Lung (tissue), 12 donors: ENCODE measurements around the gene RANBP17. TPM values are rescaled to one million over a fixed set of nuclear protein-coding genes. Genes with fewer than 3 reads are reported as not detected.

Experiments used
- ATAC-seq: fragments of 200-7000 bp; cut with Tn5 transposase; one replicate; pipeline ENCODE4 v1.9.1; 2020; ENCODE audit warnings: moderate number of reproducible peaks; ENCODE audit not compliant: insufficient read depth, low FRiP score
- DNase-seq, 3 donors: peaks; one replicate each; pipeline ENCODE4 v3.0.0-alpha.2; 2013 to 2017
- H3K27ac ChIP-seq, 2 donors: one replicate each; pipeline ENCODE4 v1.5.1; 2013; ENCODE audit warnings: mild to moderate bottlenecking in 2 of 2, moderate library complexity in 2 of 2, control low read depth in 1 of 2, inconsistent platforms in 1 of 2, low read depth in 1 of 2, low read length in 1 of 2
- H3K27me3 ChIP-seq, 3 donors: one replicate each; pipeline ENCODE4 v1.5.1; 2013; ENCODE audit warnings: low read length in 2 of 3; ENCODE audit not compliant: control insufficient read depth in 3 of 3, insufficient read depth in 3 of 3
- H3K36me3 ChIP-seq, 4 donors: one replicate each; pipeline ENCODE4 v1.5.1; 2013; ENCODE audit warnings: low read length in 4 of 4, mild to moderate bottlenecking in 1 of 4, moderate library complexity in 1 of 4; ENCODE audit not compliant: control insufficient read depth in 4 of 4, insufficient read depth in 4 of 4
- H3K4me1 ChIP-seq, 5 donors: one replicate each; pipeline ENCODE4 v1.5.1; 2013; ENCODE audit warnings: low read length in 5 of 5, mild to moderate bottlenecking in 2 of 5, moderate library complexity in 1 of 5; ENCODE audit not compliant: control insufficient read depth in 5 of 5, insufficient read depth in 5 of 5
- H3K4me3 ChIP-seq: one replicate; pipeline ENCODE4 v1.5.1; 2013; ENCODE audit warnings: mild to moderate bottlenecking, control low read depth, moderate library complexity
- H3K9ac ChIP-seq, 2 donors: one replicate each; pipeline ENCODE4 v1.5.1; 2013; ENCODE audit warnings: low read length in 2 of 2, control low read depth in 1 of 2; ENCODE audit not compliant: insufficient read depth in 1 of 2
- H3K9me3 ChIP-seq, 4 donors: one replicate each; pipeline ENCODE4 v1.5.1; 2013; ENCODE audit warnings: low read length in 3 of 4, mild to moderate bottlenecking in 1 of 4, moderate library complexity in 1 of 4; ENCODE audit not compliant: control insufficient read depth in 4 of 4, insufficient read depth in 3 of 4
- WGBS, 2 donors: extraction: QIAGEN DNeasy Blood & Tissue Kit; methylation state at CpG; one replicate each; pipeline ENCODE4 v1.1.7; 2013; 5-methylcytosine and 5-hydroxymethylcytosine counted together
- polyA plus RNA-seq, 2 donors: library from polyadenylated mRNA; stranded (reverse); fragments of 200-250 nt; gene quantifications; one replicate each; pipeline ENCODE4 v1.2.1, GENCODE V29; 2013
- total RNA-seq, 2 donors: library from RNA; depleted of rRNA in 1 of 2; stranded (reverse); fragments of >200 nt in 1 of 2; gene quantifications; one replicate each; pipeline ENCODE4 v1.2.1, GENCODE V29; 2014 to 2021
- TF ChIP-seq, protein P1 (sequence below): IDR thresholded peaks from 2 replicates; pipeline ENCODE4 v1.5.1; 2012; ENCODE audit warnings: mild to moderate bottlenecking; ENCODE audit errors: control extremely low read depth, extremely low read depth
- donor health status: control.
- donor health status: control.
- donor health status: Bipolar disorder and iron deficiency.
- donor health status: healthy.
- donor health status: DM: yes; HTN: yes; CAD: no.

Gene RANBP17
- total and polyA plus RNA-seq, 4 donors = 1.8 to 130 (median 11.0) TPM

DNA sequence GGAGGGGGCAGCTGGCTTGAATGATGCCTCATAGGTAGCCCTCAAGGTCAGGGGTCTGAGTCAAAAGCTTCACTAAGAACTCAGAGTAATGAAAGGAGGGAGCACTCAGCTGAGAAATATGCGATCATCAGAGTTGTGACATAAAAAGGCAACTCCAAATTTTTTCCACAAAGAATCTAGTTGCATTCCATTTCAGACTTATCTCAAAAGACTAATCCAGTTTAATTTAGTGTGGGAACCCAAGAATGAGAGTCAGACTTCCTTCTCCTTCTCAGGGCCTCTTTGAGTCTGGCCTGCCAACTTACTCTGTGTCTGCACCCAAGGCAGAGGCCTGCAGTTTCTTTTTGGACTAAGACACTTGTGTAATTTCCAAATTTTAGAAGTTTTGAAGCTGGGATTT is 43.6 kb upstream of the RANBP17 start:
- no peak overlapping the region for H3K27ac ChIP-seq
- ATAC-seq (no peak), DNase-seq (peak in 2 of 3 donors; percentile 22 to 39)
- 87 to 91% methylated on average over 1 of the region's 1 CpG for WGBS, 2 donors
- H3K27me3 ChIP-seq = no peaks in the 10 kb centered on the region
- no peak overlapping the region for H3K9ac ChIP-seq
- TF ChIP-seq, protein P1, sequence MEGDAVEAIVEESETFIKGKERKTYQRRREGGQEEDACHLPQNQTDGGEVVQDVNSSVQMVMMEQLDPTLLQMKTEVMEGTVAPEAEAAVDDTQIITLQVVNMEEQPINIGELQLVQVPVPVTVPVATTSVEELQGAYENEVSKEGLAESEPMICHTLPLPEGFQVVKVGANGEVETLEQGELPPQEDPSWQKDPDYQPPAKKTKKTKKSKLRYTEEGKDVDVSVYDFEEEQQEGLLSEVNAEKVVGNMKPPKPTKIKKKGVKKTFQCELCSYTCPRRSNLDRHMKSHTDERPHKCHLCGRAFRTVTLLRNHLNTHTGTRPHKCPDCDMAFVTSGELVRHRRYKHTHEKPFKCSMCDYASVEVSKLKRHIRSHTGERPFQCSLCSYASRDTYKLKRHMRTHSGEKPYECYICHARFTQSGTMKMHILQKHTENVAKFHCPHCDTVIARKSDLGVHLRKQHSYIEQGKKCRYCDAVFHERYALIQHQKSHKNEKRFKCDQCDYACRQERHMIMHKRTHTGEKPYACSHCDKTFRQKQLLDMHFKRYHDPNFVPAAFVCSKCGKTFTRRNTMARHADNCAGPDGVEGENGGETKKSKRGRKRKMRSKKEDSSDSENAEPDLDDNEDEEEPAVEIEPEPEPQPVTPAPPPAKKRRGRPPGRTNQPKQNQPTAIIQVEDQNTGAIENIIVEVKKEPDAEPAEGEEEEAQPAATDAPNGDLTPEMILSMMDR = no peak
- H3K9me3 ChIP-seq = no peaks in the 10 kb centered on the region
- H3K4me1 ChIP-seq = peaks cover 0 to 1% (median 0%) of the 10 kb centered on the region in 5 donors
- no peak overlapping the region for H3K4me3 ChIP-seq
- no peaks in the 10 kb centered on the region for H3K36me3 ChIP-seq

DNA sequence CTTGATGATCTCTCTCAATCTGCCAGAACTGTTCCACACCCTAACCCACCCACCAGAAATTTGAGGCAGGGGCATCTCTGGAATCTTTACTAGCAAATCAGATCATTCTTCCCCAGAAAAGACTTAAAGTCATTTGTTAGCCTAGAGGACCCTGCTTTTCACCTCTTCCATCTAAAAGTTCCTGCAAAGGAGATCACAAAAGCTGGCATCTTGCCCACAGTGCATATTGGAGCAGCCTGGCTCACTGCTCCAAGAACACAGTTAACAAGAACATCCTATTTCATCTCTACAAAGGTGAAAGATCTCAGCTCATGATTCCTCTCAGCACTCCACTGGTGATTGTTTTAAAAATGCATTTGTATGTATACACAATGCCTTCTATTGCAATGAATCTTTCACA is 42.0 kb upstream of the RANBP17 start:
- no peak overlapping the region for H3K9ac ChIP-seq
- H3K36me3 ChIP-seq = no peaks in the 10 kb centered on the region

DNA sequence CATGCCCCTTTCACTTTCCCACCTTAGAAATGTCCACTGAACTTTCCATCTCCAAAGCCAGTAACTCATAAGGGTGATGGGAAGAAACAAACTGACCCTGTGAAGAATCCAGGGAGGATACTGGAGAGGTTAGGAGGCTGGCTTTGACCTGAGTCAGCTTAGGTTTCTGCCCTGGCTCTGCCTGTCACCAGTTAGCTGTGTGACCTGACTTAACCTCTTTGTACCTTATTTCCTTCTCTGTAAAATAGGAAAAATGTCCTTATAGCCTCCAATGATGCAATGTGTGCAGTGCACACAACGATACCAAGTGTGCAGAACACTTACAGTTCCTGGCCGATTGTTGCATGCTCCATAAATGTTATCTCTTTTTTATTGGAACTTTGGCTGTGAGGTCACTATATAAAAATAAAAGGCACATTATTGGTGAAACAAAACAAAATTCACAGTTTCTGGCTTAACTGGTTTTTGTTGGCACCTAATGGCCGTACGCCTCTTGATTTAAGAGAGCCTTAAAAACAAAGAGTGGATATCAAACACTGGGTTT is 40.5 kb upstream of the RANBP17 start:
- no peak overlapping the region for H3K4me3 ChIP-seq
- DNase-seq (peak; percentile 14 to 59 (median 24)), ATAC-seq (no peak)
- H3K27ac ChIP-seq = no peak overlapping the region
- TF ChIP-seq, protein P1 = no peak
- peaks cover 0 to 1% (median 0%) of the 10 kb centered on the region in 5 donors for H3K4me1 ChIP-seq
- H3K27me3 ChIP-seq = no peaks in the 10 kb centered on the region
- no peak overlapping the region for H3K9ac ChIP-seq
- WGBS, 2 donors = 67 to 86% methylated on average over 4 of the region's 4 CpGs
- no peaks in the 10 kb centered on the region for H3K36me3 ChIP-seq
- H3K9me3 ChIP-seq = peaks cover 0 to 8% (median 0%) of the 10 kb centered on the region in 4 donors

More for the DNA sequence above, 42.0 kb upstream of the RANBP17 start:
- TF ChIP-seq, protein P1 = no peak
- Histone ChIP-seq H3K4me3 (no peak overlapping the region), H3K9me3 (no peaks in the 10 kb centered on the region), H3K4me1 (peaks cover 0 to 1% (median 0%) of the 10 kb centered on the region in 5 donors), H3K27ac (no peak overlapping the region), H3K27me3 (no peaks in the 10 kb centered on the region)
- DNase-seq (peak in 1 of 3 donors; percentile 22), ATAC-seq (no peak)

DNA sequence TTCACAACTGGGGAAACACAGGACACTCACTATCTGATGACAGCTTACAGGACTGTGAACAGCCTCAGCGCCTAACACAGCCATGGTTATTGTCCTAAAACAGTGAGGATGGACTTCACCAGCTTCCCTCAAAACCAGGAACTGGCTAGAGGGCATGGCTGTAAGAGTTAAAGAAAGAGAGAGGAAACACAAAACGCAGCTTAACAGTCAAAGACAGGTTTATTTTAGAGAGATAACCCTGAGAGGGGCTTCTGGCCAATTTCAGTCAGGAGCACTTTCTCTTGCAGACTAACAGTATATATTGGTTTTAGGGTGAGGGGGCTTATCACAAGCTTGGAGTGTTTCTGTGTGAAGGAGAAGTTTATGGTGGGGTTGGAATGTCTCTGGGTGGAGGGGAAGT is 35.7 kb upstream of the RANBP17 start:
- ATAC-seq (no peak), DNase-seq (no peak)
- 78 to 84% methylated on average over 2 of the region's 2 CpGs for WGBS, 2 donors
- Histone ChIP-seq H3K4me1 (peaks cover 0 to 1% (median 0%) of the 10 kb centered on the region in 5 donors), H3K4me3 (no peak overlapping the region), H3K9me3 (peaks cover 0 to 8% (median 0%) of the 10 kb centered on the region in 4 donors), H3K9ac (no peak overlapping the region), H3K27ac (no peak overlapping the region), H3K36me3 (no peaks in the 10 kb centered on the region), H3K27me3 (no peaks in the 10 kb centered on the region)
- TF ChIP-seq, protein P1 = no peak
